K562 (cell line): ENCODE measurements around the gene SDK1. TPM values are rescaled to one million over a fixed set of nuclear protein-coding genes. Genes with fewer than 3 reads are reported as not detected.

Source experiments
- ATAC-seq: fragments of 200-7000 bp; cut with Tn5 transposase; 3 replicates; pipeline ENCODE4 v1.9.1; 2020; ENCODE audit warnings: moderate library complexity
- BruUV-seq: library from RNA; stranded (reverse); fragments of 400-500 nt; replicated peaks from 2 replicates; lab custom pipeline; 2021; lab: Mats Ljungman, UMichigan
- CTCF ChIA-PET: fragments of 300-600 bp; formaldehyde crosslinking; extraction: SDS; loops from one replicate; lab custom pipeline; 2021; ENCODE audit warnings: low intra/inter-chr PET ratio; lab: Yijun Ruan, JAX
- POLR2A ChIA-PET: fragments of 300-600, 350-650 bp; sonication (Branson Sonifier 250); formaldehyde crosslinking; extraction: SDS; loops from one replicate; lab custom pipeline; 2021; ENCODE audit warnings: antibody characterized with exemption, inconsistent platforms; lab: Yijun Ruan, JAX
- DNase-seq, 4 experiments: peaks; one replicate each; pipeline versions ENCODE4 v3.0.0 to v3.0.0-alpha.2; 2011 to 2018; ENCODE audit warnings: low spot score in 3 of 4, mixed read lengths in 3 of 4; ENCODE audit errors: extremely low read depth in 1 of 4
- FAIRE-seq: peaks from 2 replicates; lab custom pipeline; 2011; peaks lifted over from hg19 to GRCh38; lab: Jason Lieb, UNC
- H2AFZ ChIP-seq: 2 replicates; pipeline ENCODE4 v1.6.0; 2011; ENCODE audit warnings: low read depth, low read length, control low read depth, inconsistent platforms
- H3K27ac ChIP-seq: fragments of 200-600 bp; 3 replicates; pipeline ENCODE4 v1.8.0; 2011; ENCODE audit warnings: low read depth, mild to moderate bottlenecking, control low read depth, inconsistent platforms, low read length, moderate library complexity, mixed read lengths; ENCODE audit errors: extremely low read depth
- H3K27me3 ChIP-seq, 2 experiments: fragments of 300-600 bp in 1 of 2; 2 replicates in 1 of 2; 3 replicates in 1 of 2; pipeline versions ENCODE4 v1.6.0 to v1.8.0; 2011; ENCODE audit warnings: inconsistent platforms in 2 of 2, low read length in 2 of 2, mild to moderate bottlenecking in 1 of 2, mixed read lengths in 1 of 2, moderate library complexity in 1 of 2; ENCODE audit not compliant: control insufficient read depth in 2 of 2, insufficient read depth in 2 of 2
- H3K36me3 ChIP-seq: fragments of 300-600 bp; 3 replicates; pipeline ENCODE4 v1.8.0; 2011; ENCODE audit warnings: mild to moderate bottlenecking, low read length, inconsistent platforms; ENCODE audit not compliant: control insufficient read depth, insufficient read depth
- H3K4me1 ChIP-seq, 2 experiments: fragments of 200-600 bp in 1 of 2; replicated peaks in 1 of 2; 2 replicates in 1 of 2; 3 replicates in 1 of 2; pipeline versions ENCODE4 v1.5.1 to v1.8.0; 2011; ENCODE audit warnings: inconsistent platforms in 2 of 2, low read length in 2 of 2, mild to moderate bottlenecking in 1 of 2, mixed read lengths in 1 of 2, moderate library complexity in 1 of 2; ENCODE audit not compliant: control insufficient read depth in 2 of 2, insufficient read depth in 2 of 2
- H3K4me2 ChIP-seq: 2 replicates; pipeline ENCODE4 v1.6.1; 2011; ENCODE audit warnings: low read length, control low read depth, inconsistent platforms, mixed read lengths; ENCODE audit not compliant: insufficient read depth
- H3K4me3 ChIP-seq: fragments of 200-600 bp; sonication (generic), shearing (Covaris generic); 2 replicates; pipeline ENCODE4 v1.5.1; 2016; ENCODE audit warnings: control low read depth, inconsistent platforms
- H3K79me2 ChIP-seq: fragments of 200-600 bp; 3 replicates; pipeline ENCODE4 v1.8.0; 2011; ENCODE audit warnings: low read length, inconsistent platforms; ENCODE audit not compliant: control insufficient read depth, insufficient read depth
- H3K9ac ChIP-seq, 2 experiments: 2 replicates each; pipeline versions ENCODE4 v1.6.0 to v1.6.1; 2011; ENCODE audit warnings: low read depth in 2 of 2, low read length in 2 of 2, control low read depth in 1 of 2, inconsistent platforms in 1 of 2, mild to moderate bottlenecking in 1 of 2, mixed read lengths in 1 of 2; ENCODE audit not compliant: insufficient read depth in 1 of 2
- H3K9me1 ChIP-seq: one replicate; pipeline ENCODE4 v1.6.0; 2011; ENCODE audit warnings: inconsistent platforms, mild to moderate bottlenecking, low read length, moderate library complexity; ENCODE audit not compliant: control insufficient read depth, insufficient read depth
- H3K9me3 ChIP-seq: replicated peaks from 2 replicates; pipeline ENCODE4 v1.5.1; 2011; ENCODE audit warnings: low read depth, low read length, inconsistent platforms; ENCODE audit not compliant: control insufficient read depth, insufficient read depth
- H4K20me1 ChIP-seq: replicated peaks from 2 replicates; pipeline ENCODE4 v1.6.1; 2011; ENCODE audit warnings: low read length, inconsistent platforms, mixed read lengths; ENCODE audit not compliant: control insufficient read depth, insufficient read depth
- CEBPB ChIP-seq: fragments of 450-650 bp; IDR thresholded peaks from 2 replicates; pipeline ENCODE4 v1.6.1; 2016; ENCODE audit warnings: missing genetic modification characterization, missing compliant biosample characterization
- CEBPG ChIP-seq, 3 experiments: fragments of 200-800 bp in 1 of 3; sonication (Bioruptor generic) in 1 of 3; sonication (generic) in 1 of 3; formaldehyde crosslinking in 1 of 3; IDR thresholded peaks in 2 of 3; conservative IDR thresholded peaks in 1 of 3; 2 replicates each; pipeline versions ENCODE4 v1.6.1 to v1.8.0; 2016 to 2022; ENCODE audit warnings: missing compliant biosample characterization in 2 of 3, missing genetic modification characterization in 2 of 3, mild to moderate bottlenecking in 1 of 3, missing genetic modification reagents in 1 of 3
- PRDM10 ChIP-seq: fragments of 450-650 bp; IDR thresholded peaks from 2 replicates; pipeline ENCODE4 v1.6.1; 2018; ENCODE audit not compliant: partially characterized antibody
- ZNF695 ChIP-seq: fragments of 450-650 bp; formaldehyde crosslinking; IDR thresholded peaks from 2 replicates; pipeline ENCODE4 v1.4.0; 2020; ENCODE audit warnings: mild to moderate bottlenecking, moderate library complexity
- WGBS: fragments of 100-300 bp; shearing (Covaris generic); methylation state at CpG from one replicate; pipeline ENCODE4 v1.1.6; 2016; ENCODE audit warnings: low coverage, mixed read lengths; ENCODE audit not compliant: insufficient coverage; ENCODE audit errors: missing lambda C conversion rate; 5-methylcytosine and 5-hydroxymethylcytosine counted together
- in situ Hi-C: fragments of 300-500 bp; cut with MboI; formaldehyde crosslinking; loops from 4 replicates; pipeline ENCODE4 v1.15.0; 2018; ENCODE audit warnings: inconsistent platforms, mixed read lengths
- intact Hi-C: fragments of 100-400 bp; cut with micrococcal nuclease; formaldehyde crosslinking; loops from 2 replicates; pipeline ENCODE4 v1.14.2; 2022
- polyA plus RNA-seq, 8 experiments: library from polyadenylated mRNA; depleted of rRNA in 4 of 8; stranded (reverse) in 5 of 8; unstranded in 3 of 8; fragments of >200 nt; fragmentation: Nextera tagmentation in 2 of 8; fragmentation: Illumina TruSeq in 1 of 8; extraction: Ambion mirVana in 2 of 8; extraction: Trizol in 1 of 8; gene quantifications; 2 replicates each; pipeline versions ENCODE4 v1.2.1 to v1.2.3, GENCODE V29; 2011 to 2014; ENCODE audit warnings: inconsistent platforms in 1 of 8, missing spikeins in 1 of 8
- total RNA-seq, 7 experiments: library from RNA; depleted of rRNA in 6 of 7; stranded (reverse); fragments of >200 nt in 6 of 7; fragmentation: Illumina TruSeq in 2 of 7; extraction: Trizol in 2 of 7; gene quantifications; 2 replicates each; pipeline versions ENCODE4 v1.2.1 to v1.2.3, GENCODE V29; 2011 to 2021; ENCODE audit warnings: low replicate concordance in 1 of 7

SDK1 gene
- total and polyA plus RNA-seq, 9 of the 15 experiments (the other 6 are each of a cell fraction or from before 2014, with no cell fraction given): 0.16 TPM; not detected in 8

GRCh38 chr7:4054158-4054557, 753.1 kb downstream of the SDK1 start:
- Histone ChIP-seq H3K9me3 (no peaks in the 10 kb centered on the region), H4K20me1 (no peaks in the 10 kb centered on the region), H3K4me3 (no peak overlapping the region), H3K4me1 (no peaks in the 10 kb centered on the region), H2AFZ (no peak overlapping the region), H3K27ac (no peak overlapping the region), H3K9ac (no peak overlapping the region), H3K36me3 (no peaks in the 10 kb centered on the region), H3K9me1 (no peaks in the 10 kb centered on the region), H3K27me3 (peaks cover 0 to 14% of the 10 kb centered on the region in 2 experiments; a peak in 3 of 5 replicates), H3K79me2 (no peaks in the 10 kb centered on the region), H3K4me2 (no peak overlapping the region)
- intact Hi-C loops (no loop called here), in situ Hi-C loops (no loop called here)
- FAIRE-seq: no peak
- ChIA-PET POLR2A (no interaction called here), CTCF (no interaction called here)
- WGBS: 3% methylated on average over 6 of the region's 6 CpGs
- no TSS peak for BruUV-seq
- DNase-seq: no peak
- no peak for TF ChIP-seq ZNF695 (CRISPR knock-in tag)
- no peak for TF ChIP-seq CEBPG (CRISPR knock-in tag; IDR thresholded peaks at IDR 0.05)
- TF ChIP-seq CEBPG (tag; conservative IDR thresholded peaks at IDR 0.05 in 1 of 2, IDR thresholded peaks at IDR 0.05 in 1 of 2): 0 out of 4 replicates have a peak, but pooled peaks of 1 of the 2 experiments have one; percentile 20
- 0 out of 2 replicates have a peak, but pooled peaks have one; percentile 20 for TF ChIP-seq CEBPB (tag)
- ATAC-seq: no peak

- CTCF ChIA-PET: no interaction called here
- ATAC-seq (no peak), FAIRE-seq (no peak)
- Histone ChIP-seq H3K4me2 (no peak overlapping the region), H3K27me3 (peaks cover 0 to 10% of the 10 kb centered on the region in 2 experiments; a peak in 2 of 5 replicates), H3K27ac (no peak overlapping the region), H3K4me1 (no peaks in the 10 kb centered on the region), H3K79me2 (no peaks in the 10 kb centered on the region), H2AFZ (no peak overlapping the region), H3K36me3 (no peaks in the 10 kb centered on the region), H3K9ac (no peak overlapping the region), H3K9me1 (no peaks in the 10 kb centered on the region), H4K20me1 (no peaks in the 10 kb centered on the region), H3K9me3 (no peaks in the 10 kb centered on the region), H3K4me3 (no peak overlapping the region)
- BruUV-seq: no TSS peak
- intact Hi-C loops: no loop called here
- POLR2A ChIA-PET: no interaction called here
- in situ Hi-C loops: no loop called here
- WGBS: under 1% methylated on average over 19 of the region's 19 CpGs
- no peak for TF ChIP-seq PRDM10
- TF ChIP-seq, all 486 proteins: peak for 0
- DNase-seq: peak in 1 of 4 experiments; percentile 2
Observed at GRCh38 chr7:4056552-4057288, 755.7 kb downstream of the SDK1 start.
